WTC11 (cell line): Measurements from ENCODE around the gene BMP3. TPM values are rescaled to one million over a fixed set of nuclear protein-coding genes. Genes with fewer than 3 reads are reported as not detected.

ENCODE experiments used
- ATAC-seq: fragments of 200-7000 bp; cut with Tn5 transposase; 2 replicates; pipeline ENCODE4 v1.10.0; 2021; ENCODE audit warnings: mild to moderate bottlenecking, moderate library complexity
- CTCF ChIA-PET: fragments of 300-600 bp; sonication (Branson Sonifier 250); formaldehyde crosslinking; loops from one replicate; lab custom pipeline; 2021; ENCODE audit warnings: antibody characterized with exemption; lab: Charles Lee
- POLR2A ChIA-PET: fragments of 350-600 bp; sonication (Branson Sonifier 250); formaldehyde crosslinking; loops from one replicate; lab custom pipeline; 2021; ENCODE audit warnings: antibody characterized with exemption; lab: Charles Lee
- DNase-seq: peaks from one replicate; pipeline ENCODE4 v3.0.0; 2021; ENCODE audit warnings: low spot score
- H3K27ac Mint-ChIP-seq: 2 replicates; pipeline ENCODE4 v1.8.0; 2021; ENCODE audit warnings: mixed read lengths
- H3K27me3 Mint-ChIP-seq: 2 replicates; pipeline ENCODE4 v1.8.0; 2021; ENCODE audit warnings: low read depth, mild to moderate bottlenecking, moderate library complexity, mixed read lengths
- H3K36me3 Mint-ChIP-seq: 2 replicates; pipeline ENCODE4 v1.8.0; 2021; ENCODE audit warnings: mixed read lengths
- H3K4me1 Mint-ChIP-seq: 2 replicates; pipeline ENCODE4 v1.8.0; 2022; ENCODE audit warnings: mixed read lengths
- H3K4me3 Mint-ChIP-seq: 2 replicates; pipeline ENCODE4 v1.8.0; 2021; ENCODE audit warnings: mild to moderate bottlenecking, moderate library complexity, mixed read lengths
- H3K9me3 Mint-ChIP-seq: 2 replicates; pipeline ENCODE4 v1.8.0; 2021; ENCODE audit warnings: mixed read lengths
- ATF6 ChIP-seq: sonication (generic); formaldehyde crosslinking; IDR thresholded peaks from 2 replicates; pipeline ENCODE4 v1.8.1; 2023; ENCODE audit warnings: mild to moderate bottlenecking, missing genetic modification reagents
- CBFB ChIP-seq: sonication (generic); formaldehyde crosslinking; IDR thresholded peaks from 2 replicates; pipeline ENCODE4 v1.8.1; 2022; ENCODE audit warnings: mild to moderate bottlenecking, low read depth, missing genetic modification reagents
- CREB1 ChIP-seq: sonication (generic); formaldehyde crosslinking; IDR thresholded peaks from 2 replicates; pipeline ENCODE4 v1.8.0; 2023; ENCODE audit warnings: mild to moderate bottlenecking, missing genetic modification reagents
- CREM ChIP-seq: sonication (generic); formaldehyde crosslinking; IDR thresholded peaks from 2 replicates; pipeline ENCODE4 v1.8.1; 2022; ENCODE audit warnings: mild to moderate bottlenecking, missing genetic modification reagents, moderate library complexity
- EMX1 ChIP-seq: fragments of 250-450 bp; sonication (Bioruptor Pico); IDR thresholded peaks from 2 replicates; pipeline ENCODE4 v1.8.0; 2021; ENCODE audit warnings: mild to moderate bottlenecking
- FOXK1 ChIP-seq: sonication (generic); formaldehyde crosslinking; IDR thresholded peaks from 2 replicates; pipeline ENCODE4 v1.8.0; 2022; ENCODE audit warnings: mild to moderate bottlenecking, moderate library complexity, missing genetic modification reagents
- FOXP1 ChIP-seq: sonication (generic); formaldehyde crosslinking; IDR thresholded peaks from 2 replicates; pipeline ENCODE4 v1.8.0; 2022; ENCODE audit warnings: missing genetic modification reagents, mild to moderate bottlenecking, moderate library complexity, borderline replicate concordance
- IRF1 ChIP-seq: sonication (generic); formaldehyde crosslinking; IDR thresholded peaks from 2 replicates; pipeline ENCODE4 v1.8.0; 2023; ENCODE audit warnings: missing genetic modification reagents
- OVOL2 ChIP-seq: fragments of 250-450 bp; sonication (Bioruptor Pico); IDR thresholded peaks from 2 replicates; pipeline ENCODE4 v1.9.0; 2021; ENCODE audit warnings: mild to moderate bottlenecking, borderline replicate concordance
- PRRX2 ChIP-seq: fragments of 250-450 bp; sonication (Bioruptor Pico); IDR thresholded peaks from 2 replicates; pipeline ENCODE4 v1.8.0; 2021; ENCODE audit warnings: mild to moderate bottlenecking
- SMAD3 ChIP-seq: sonication (generic); formaldehyde crosslinking; IDR thresholded peaks from 2 replicates; pipeline ENCODE4 v1.8.0; 2022; ENCODE audit warnings: missing genetic modification reagents, mild to moderate bottlenecking, borderline replicate concordance
- TEAD1 ChIP-seq: sonication (generic); formaldehyde crosslinking; IDR thresholded peaks from 2 replicates; pipeline ENCODE4 v1.8.0; 2022; ENCODE audit warnings: mild to moderate bottlenecking, missing genetic modification reagents
- TP53 ChIP-seq: sonication (generic); formaldehyde crosslinking; IDR thresholded peaks from 2 replicates; pipeline ENCODE4 v1.8.1; 2023; ENCODE audit warnings: mild to moderate bottlenecking, missing genetic modification reagents
- ZNF121 ChIP-seq: sonication (generic); formaldehyde crosslinking; IDR thresholded peaks from 2 replicates; pipeline ENCODE4 v1.8.0; 2023; ENCODE audit warnings: missing genetic modification reagents
- ZNF396 ChIP-seq: fragments of 250-450 bp; sonication (Bioruptor Pico); IDR thresholded peaks from 2 replicates; pipeline ENCODE4 v1.8.0; 2021; ENCODE audit warnings: mild to moderate bottlenecking, moderate library complexity, borderline replicate concordance
- ZSCAN18 ChIP-seq: fragments of 250-450 bp; sonication (Bioruptor Pico); IDR thresholded peaks from 2 replicates; pipeline ENCODE4 v2.1.2; 2022; ENCODE audit warnings: mild to moderate bottlenecking, moderate library complexity
- total RNA-seq: library from RNA; stranded (reverse); gene quantifications from 3 replicates; pipeline ENCODE4 v1.2.3, GENCODE V29; 2021
- TF ChIP-seq, protein P1 (sequence below): sonication (generic); formaldehyde crosslinking; IDR thresholded peaks from 2 replicates; pipeline ENCODE4 v1.8.1; 2022; ENCODE audit warnings: missing genetic modification reagents, borderline replicate concordance
- TF ChIP-seq, protein P2 (sequence below): sonication (generic); formaldehyde crosslinking; IDR thresholded peaks from 2 replicates; pipeline ENCODE4 v1.8.1; 2023; ENCODE audit warnings: mild to moderate bottlenecking, missing genetic modification reagents, borderline replicate concordance
- TF ChIP-seq, protein P3 (sequence below): sonication (generic); formaldehyde crosslinking; IDR thresholded peaks from 2 replicates; pipeline ENCODE4 v1.8.0; 2022; ENCODE audit warnings: mild to moderate bottlenecking, missing genetic modification reagents
- TF ChIP-seq, protein P4 (sequence below): sonication (generic); formaldehyde crosslinking; IDR thresholded peaks from 2 replicates; pipeline ENCODE4 v1.8.0; 2022; ENCODE audit warnings: mild to moderate bottlenecking, missing genetic modification reagents
- TF ChIP-seq, protein P5 (sequence below): sonication (generic); formaldehyde crosslinking; IDR thresholded peaks from 2 replicates; pipeline ENCODE4 v1.8.1; 2022; ENCODE audit warnings: mild to moderate bottlenecking, moderate library complexity, missing genetic modification reagents

The BMP3 gene
- total RNA-seq, 1 experiment from 2014 or later = 0.55 TPM

DNA sequence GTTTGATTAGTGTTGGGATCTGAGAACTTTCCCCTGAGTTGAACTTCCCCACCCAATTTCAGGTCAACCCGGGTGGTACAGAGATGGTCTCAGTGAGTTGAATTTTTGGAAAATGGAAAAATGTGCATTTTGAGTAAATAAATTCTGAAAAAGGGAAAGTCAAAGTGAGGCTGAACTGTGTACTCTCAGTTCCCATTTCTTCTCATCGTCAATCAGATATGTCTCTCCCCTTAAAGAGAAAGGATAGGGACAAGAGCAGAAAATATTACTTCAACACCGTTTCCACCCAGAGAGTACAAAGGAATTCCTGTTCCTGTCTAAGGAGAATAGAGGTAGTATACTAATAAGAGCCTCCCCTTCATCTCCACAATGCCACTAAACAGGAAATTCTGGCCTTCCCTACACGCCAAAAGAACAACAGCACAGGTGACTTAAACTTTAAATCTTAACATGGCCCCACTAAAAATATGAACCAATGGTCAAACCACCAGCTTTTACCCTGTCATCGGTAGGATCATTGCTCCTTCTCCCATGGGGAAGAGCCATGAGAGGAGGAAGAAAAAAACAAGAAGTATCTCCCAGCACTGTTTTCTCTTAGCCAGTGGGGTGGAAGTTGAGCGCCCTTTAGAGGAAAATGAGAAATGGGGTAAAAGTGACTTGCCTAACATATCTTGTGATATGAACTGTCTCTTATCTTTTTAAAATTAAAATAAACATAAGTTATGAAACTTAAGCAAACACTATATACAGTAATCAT, 30.3 kb downstream of the BMP3 start:
- DNase-seq = no peak
- TF ChIP-seq FOXP1 (CRISPR knock-in tag) = no peak
- TF ChIP-seq CREB1 (CRISPR knock-in tag) = no peak
- TF ChIP-seq, protein P1, sequence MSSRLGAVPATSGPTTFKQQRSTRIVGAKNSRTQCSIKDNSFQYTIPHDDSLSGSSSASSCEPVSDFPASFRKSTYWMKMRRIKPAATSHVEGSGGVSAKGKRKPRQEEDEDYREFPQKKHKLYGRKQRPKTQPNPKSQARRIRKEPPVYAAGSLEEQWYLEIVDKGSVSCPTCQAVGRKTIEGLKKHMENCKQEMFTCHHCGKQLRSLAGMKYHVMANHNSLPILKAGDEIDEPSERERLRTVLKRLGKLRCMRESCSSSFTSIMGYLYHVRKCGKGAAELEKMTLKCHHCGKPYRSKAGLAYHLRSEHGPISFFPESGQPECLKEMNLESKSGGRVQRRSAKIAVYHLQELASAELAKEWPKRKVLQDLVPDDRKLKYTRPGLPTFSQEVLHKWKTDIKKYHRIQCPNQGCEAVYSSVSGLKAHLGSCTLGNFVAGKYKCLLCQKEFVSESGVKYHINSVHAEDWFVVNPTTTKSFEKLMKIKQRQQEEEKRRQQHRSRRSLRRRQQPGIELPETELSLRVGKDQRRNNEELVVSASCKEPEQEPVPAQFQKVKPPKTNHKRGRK (CRISPR knock-in tag) = no peak
- no peak for TF ChIP-seq SMAD3
- TF ChIP-seq, protein P2, sequence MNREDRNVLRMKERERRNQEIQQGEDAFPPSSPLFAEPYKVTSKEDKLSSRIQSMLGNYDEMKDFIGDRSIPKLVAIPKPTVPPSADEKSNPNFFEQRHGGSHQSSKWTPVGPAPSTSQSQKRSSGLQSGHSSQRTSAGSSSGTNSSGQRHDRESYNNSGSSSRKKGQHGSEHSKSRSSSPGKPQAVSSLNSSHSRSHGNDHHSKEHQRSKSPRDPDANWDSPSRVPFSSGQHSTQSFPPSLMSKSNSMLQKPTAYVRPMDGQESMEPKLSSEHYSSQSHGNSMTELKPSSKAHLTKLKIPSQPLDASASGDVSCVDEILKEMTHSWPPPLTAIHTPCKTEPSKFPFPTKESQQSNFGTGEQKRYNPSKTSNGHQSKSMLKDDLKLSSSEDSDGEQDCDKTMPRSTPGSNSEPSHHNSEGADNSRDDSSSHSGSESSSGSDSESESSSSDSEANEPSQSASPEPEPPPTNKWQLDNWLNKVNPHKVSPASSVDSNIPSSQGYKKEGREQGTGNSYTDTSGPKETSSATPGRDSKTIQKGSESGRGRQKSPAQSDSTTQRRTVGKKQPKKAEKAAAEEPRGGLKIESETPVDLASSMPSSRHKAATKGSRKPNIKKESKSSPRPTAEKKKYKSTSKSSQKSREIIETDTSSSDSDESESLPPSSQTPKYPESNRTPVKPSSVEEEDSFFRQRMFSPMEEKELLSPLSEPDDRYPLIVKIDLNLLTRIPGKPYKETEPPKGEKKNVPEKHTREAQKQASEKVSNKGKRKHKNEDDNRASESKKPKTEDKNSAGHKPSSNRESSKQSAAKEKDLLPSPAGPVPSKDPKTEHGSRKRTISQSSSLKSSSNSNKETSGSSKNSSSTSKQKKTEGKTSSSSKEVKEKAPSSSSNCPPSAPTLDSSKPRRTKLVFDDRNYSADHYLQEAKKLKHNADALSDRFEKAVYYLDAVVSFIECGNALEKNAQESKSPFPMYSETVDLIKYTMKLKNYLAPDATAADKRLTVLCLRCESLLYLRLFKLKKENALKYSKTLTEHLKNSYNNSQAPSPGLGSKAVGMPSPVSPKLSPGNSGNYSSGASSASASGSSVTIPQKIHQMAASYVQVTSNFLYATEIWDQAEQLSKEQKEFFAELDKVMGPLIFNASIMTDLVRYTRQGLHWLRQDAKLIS (CRISPR knock-in tag) = no peak
- TF ChIP-seq, protein P3, sequence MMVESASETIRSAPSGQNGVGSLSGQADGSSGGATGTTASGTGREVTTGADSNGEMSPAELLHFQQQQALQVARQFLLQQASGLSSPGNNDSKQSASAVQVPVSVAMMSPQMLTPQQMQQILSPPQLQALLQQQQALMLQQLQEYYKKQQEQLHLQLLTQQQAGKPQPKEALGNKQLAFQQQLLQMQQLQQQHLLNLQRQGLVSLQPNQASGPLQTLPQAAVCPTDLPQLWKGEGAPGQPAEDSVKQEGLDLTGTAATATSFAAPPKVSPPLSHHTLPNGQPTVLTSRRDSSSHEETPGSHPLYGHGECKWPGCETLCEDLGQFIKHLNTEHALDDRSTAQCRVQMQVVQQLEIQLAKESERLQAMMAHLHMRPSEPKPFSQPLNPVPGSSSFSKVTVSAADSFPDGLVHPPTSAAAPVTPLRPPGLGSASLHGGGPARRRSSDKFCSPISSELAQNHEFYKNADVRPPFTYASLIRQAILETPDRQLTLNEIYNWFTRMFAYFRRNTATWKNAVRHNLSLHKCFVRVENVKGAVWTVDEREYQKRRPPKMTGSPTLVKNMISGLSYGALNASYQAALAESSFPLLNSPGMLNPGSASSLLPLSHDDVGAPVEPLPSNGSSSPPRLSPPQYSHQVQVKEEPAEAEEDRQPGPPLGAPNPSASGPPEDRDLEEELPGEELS = no peak
- no peak for TF ChIP-seq CBFB (CRISPR knock-in tag)
- no peak for TF ChIP-seq FOXK1
- no peaks in the 10 kb centered on the region for H3K36me3 Mint-ChIP-seq
- no peaks in the 10 kb centered on the region for H3K27me3 Mint-ChIP-seq
- no peak overlapping the region for H3K27ac Mint-ChIP-seq
- peaks cover 6% of the 10 kb centered on the region for H3K4me1 Mint-ChIP-seq
- no peaks in the 10 kb centered on the region for H3K9me3 Mint-ChIP-seq
- ChIA-PET CTCF (no interaction called here), POLR2A (no interaction called here)
- no peak for ATAC-seq
- H3K4me3 Mint-ChIP-seq = no peak overlapping the region

- no peaks in the 10 kb centered on the region for H3K36me3 Mint-ChIP-seq
- CTCF ChIA-PET = no interaction called here
- H3K27ac Mint-ChIP-seq = no peak overlapping the region
- DNase-seq = no peak
- H3K4me3 Mint-ChIP-seq = no peak overlapping the region
- TF ChIP-seq OVOL2 (CRISPR knock-in tag) = no peak
- no peak for TF ChIP-seq ATF6 (CRISPR knock-in tag)
- TF ChIP-seq TEAD1 (CRISPR knock-in tag) = no peak
- no peak for TF ChIP-seq TP53 (CRISPR knock-in tag)
- TF ChIP-seq FOXK1 = no peak
- TF ChIP-seq, protein P4, sequence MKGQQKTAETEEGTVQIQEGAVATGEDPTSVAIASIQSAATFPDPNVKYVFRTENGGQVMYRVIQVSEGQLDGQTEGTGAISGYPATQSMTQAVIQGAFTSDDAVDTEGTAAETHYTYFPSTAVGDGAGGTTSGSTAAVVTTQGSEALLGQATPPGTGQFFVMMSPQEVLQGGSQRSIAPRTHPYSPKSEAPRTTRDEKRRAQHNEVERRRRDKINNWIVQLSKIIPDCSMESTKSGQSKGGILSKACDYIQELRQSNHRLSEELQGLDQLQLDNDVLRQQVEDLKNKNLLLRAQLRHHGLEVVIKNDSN (CRISPR knock-in tag) = no peak
- TF ChIP-seq CREM (CRISPR knock-in tag) = no peak
- TF ChIP-seq IRF1 (CRISPR knock-in tag) = no peak
- no peak for TF ChIP-seq EMX1 (CRISPR knock-in tag)
- TF ChIP-seq, protein P5, sequence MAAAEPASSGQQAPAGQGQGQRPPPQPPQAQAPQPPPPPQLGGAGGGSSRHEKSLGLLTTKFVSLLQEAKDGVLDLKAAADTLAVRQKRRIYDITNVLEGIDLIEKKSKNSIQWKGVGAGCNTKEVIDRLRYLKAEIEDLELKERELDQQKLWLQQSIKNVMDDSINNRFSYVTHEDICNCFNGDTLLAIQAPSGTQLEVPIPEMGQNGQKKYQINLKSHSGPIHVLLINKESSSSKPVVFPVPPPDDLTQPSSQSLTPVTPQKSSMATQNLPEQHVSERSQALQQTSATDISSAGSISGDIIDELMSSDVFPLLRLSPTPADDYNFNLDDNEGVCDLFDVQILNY (CRISPR knock-in tag) = no peak
- no peak for TF ChIP-seq ZSCAN18 (CRISPR knock-in tag)
- TF ChIP-seq ZNF396 (CRISPR knock-in tag) = no peak
- no peak for TF ChIP-seq ZNF121 (CRISPR knock-in tag)
- no peak for TF ChIP-seq PRRX2 (CRISPR knock-in tag)
- TF ChIP-seq, all 79 proteins: peak for 0
- no peak for ATAC-seq
- POLR2A ChIA-PET = no interaction called here
- Mint-ChIP-seq H3K9me3 (no peaks in the 10 kb centered on the region), H3K27me3 (no peaks in the 10 kb centered on the region), H3K4me1 (peaks cover 6% of the 10 kb centered on the region)
Observed at GRCh38 chr4:81061344-81061730, 30.8 kb downstream of the BMP3 start.
